ENCODE data around the gene PPFIA1.
"Not testable (repeated sequence)": the region's sequence is repeated elsewhere in the genome, so short reads cannot be mapped to it uniquely, and the experiment has no call there.

DNA sequence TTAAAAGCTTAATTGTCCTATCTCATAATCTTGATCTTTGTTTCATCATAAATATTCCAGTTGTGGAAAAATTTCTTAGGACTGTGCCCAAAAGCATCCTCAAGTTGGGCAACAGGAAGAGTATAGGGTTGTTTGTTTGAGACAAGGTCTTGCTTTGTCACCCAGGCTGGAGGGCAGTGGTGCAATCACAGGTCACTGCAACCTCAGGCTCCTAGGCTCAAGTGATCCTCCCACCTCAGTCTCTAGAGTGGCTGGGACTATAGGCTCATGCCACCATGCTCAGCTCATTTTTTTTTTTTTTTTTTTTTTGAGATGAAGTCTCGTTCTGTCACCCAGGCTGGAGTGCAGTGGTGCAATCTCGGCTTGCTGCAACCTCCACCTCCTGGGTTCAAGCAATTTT, 11.4 kb upstream of the PPFIA1 start:
- TF ChIP-seq POLR2A (IDR thresholded peaks at IDR 0.05; ENCODE audit: low read depth); CTCF (IDR thresholded peaks at IDR 0.05): not testable (repeated sequence)
